ENCODE measurements around the gene CLEC9A. TPM values are rescaled to one million over a fixed set of nuclear protein-coding genes. Genes with fewer than 3 reads are reported as not detected.
A peak's percentile ranks its signal among the peaks of the same experiment; 100 is the strongest.

Gene CLEC9A
- polyA plus RNA-seq, 3 donors = 0.07 to 0.59 TPM; not detected in 1

DNA sequence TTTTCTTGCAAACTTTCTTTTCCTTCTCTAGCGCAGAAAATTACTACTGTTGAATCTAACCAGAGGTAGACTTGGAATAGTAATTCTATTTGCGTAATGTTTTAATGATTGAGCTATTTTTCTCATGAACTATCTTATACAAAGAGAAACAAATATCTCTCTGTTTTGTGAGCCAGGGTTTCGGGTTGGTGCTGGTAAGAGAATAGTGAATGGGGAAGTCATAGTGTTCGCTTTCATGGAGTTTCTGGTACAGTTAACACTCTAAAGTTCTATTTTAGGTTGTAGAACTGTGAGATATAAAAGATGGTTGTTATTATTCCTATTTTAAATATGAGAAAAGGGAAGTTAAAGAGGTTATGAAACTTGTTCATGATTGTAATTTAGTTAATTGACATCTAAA lies 38.2 kb upstream of the CLEC9A start:
- H3K4me3 ChIP-seq (replicated peaks in 1 of 3; ENCODE audit: low read depth in 2 of 3, low read length in 3 of 3) = peak overlapping the region in 1 of 3 experiments; percentile 28
- peak overlapping the region; percentile 25 for H3K4me2 ChIP-seq (replicated peaks; ENCODE audit: extremely low read depth, low read length, poor library complexity, severe bottlenecking)
- H3K27me3 ChIP-seq (ENCODE audit: control insufficient read depth in 2 of 2, insufficient read depth in 2 of 2, low read length in 2 of 2) = no peaks in the 10 kb centered on the region
- H3K79me2 ChIP-seq (ENCODE audit: insufficient read depth, low read length) = no peaks in the 10 kb centered on the region
- H4K20me1 ChIP-seq (ENCODE audit: insufficient read depth, low read length) = peaks cover 28% of the 10 kb centered on the region
- peak in 1 of 3 donors; percentile 30 for DNase-seq
- WGBS (ENCODE audit: insufficient coverage) = no CpG with 5 or more reads among the region's 4 CpGs
- no peaks in the 10 kb centered on the region for H3K9me3 ChIP-seq (replicated peaks in 1 of 2; ENCODE audit: control insufficient read depth in 1 of 2, insufficient read depth in 1 of 2, low read length in 2 of 2)
- Mint-ChIP-seq H3K27me3 (ENCODE audit: low read depth in 3 of 3) (no peaks in the 10 kb centered on the region), H3K9me3 (peaks cover 7 to 23% (median 15%) of the 10 kb centered on the region in 7 donors), H3K27ac (peak overlapping the region in 6 of 7 donors; percentile 34 to 86 (median 74)), H3K4me3 (peak overlapping the region; percentile 50 to 57), H3K36me3 (peaks cover 17 to 33% of the 10 kb centered on the region in 2 donors), H3K4me1 (peaks cover 31% of the 10 kb centered on the region)
- H3K27ac ChIP-seq (ENCODE audit: low read depth in 1 of 2, low read length in 2 of 2) = peak overlapping the region in 1 of 2 donors; percentile 27
- no peak overlapping the region for H3K9ac ChIP-seq (ENCODE audit: insufficient read depth, low read length, poor library complexity, severe bottlenecking)
- TF ChIP-seq, protein P1, sequence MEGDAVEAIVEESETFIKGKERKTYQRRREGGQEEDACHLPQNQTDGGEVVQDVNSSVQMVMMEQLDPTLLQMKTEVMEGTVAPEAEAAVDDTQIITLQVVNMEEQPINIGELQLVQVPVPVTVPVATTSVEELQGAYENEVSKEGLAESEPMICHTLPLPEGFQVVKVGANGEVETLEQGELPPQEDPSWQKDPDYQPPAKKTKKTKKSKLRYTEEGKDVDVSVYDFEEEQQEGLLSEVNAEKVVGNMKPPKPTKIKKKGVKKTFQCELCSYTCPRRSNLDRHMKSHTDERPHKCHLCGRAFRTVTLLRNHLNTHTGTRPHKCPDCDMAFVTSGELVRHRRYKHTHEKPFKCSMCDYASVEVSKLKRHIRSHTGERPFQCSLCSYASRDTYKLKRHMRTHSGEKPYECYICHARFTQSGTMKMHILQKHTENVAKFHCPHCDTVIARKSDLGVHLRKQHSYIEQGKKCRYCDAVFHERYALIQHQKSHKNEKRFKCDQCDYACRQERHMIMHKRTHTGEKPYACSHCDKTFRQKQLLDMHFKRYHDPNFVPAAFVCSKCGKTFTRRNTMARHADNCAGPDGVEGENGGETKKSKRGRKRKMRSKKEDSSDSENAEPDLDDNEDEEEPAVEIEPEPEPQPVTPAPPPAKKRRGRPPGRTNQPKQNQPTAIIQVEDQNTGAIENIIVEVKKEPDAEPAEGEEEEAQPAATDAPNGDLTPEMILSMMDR (IDR thresholded peaks at IDR 0.05) = no peak
- peaks cover 12 to 18% of the 10 kb centered on the region in 2 donors for H3K4me1 ChIP-seq (ENCODE audit: control insufficient read depth in 1 of 2, insufficient read depth in 2 of 2, low read length in 2 of 2)
- H3K36me3 ChIP-seq (replicated peaks in 1 of 2; ENCODE audit: control insufficient read depth in 1 of 2, insufficient read depth in 2 of 2, low read length in 2 of 2) = peaks cover 2 to 9% of the 10 kb centered on the region in 2 donors
- no peak overlapping the region for H2AFZ ChIP-seq (ENCODE audit: insufficient read depth, low read depth, low read length, poor library complexity, severe bottlenecking)
- intact Hi-C loops (cut with micrococcal nuclease) = no loop called here

- no peaks in the 10 kb centered on the region for H3K9me3 Mint-ChIP-seq
- DNase-seq = no peak
- TF ChIP-seq, protein P1 (IDR thresholded peaks at IDR 0.05) = no peak
- H3K27ac ChIP-seq (ENCODE audit: low read depth in 1 of 2, low read length in 2 of 2) = no peak within 1 kb of the TSS
- no peak within 1 kb of the TSS for H3K9ac ChIP-seq (ENCODE audit: insufficient read depth, low read length, poor library complexity, severe bottlenecking)
- no CpG with 5 or more reads among the region's 3 CpGs for WGBS (ENCODE audit: insufficient coverage)
- peaks cover 12 to 21% of the 10 kb centered on the region in 2 donors for H3K36me3 Mint-ChIP-seq
- no peak within 1 kb of the TSS for H3K4me3 ChIP-seq (replicated peaks in 1 of 3; ENCODE audit: low read depth in 2 of 3, low read length in 3 of 3)
- no peak within 1 kb of the TSS for H3K4me2 ChIP-seq (replicated peaks; ENCODE audit: extremely low read depth, low read length, poor library complexity, severe bottlenecking)
- no peak within 1 kb of the TSS for H2AFZ ChIP-seq (ENCODE audit: insufficient read depth, low read depth, low read length, poor library complexity, severe bottlenecking)
- H3K27ac Mint-ChIP-seq = peak within 1 kb of the TSS in 2 of 7 donors; percentile 30 to 37
- no peaks in the 10 kb centered on the region for H3K27me3 Mint-ChIP-seq (ENCODE audit: low read depth in 3 of 3)
- H3K36me3 ChIP-seq (replicated peaks in 1 of 2; ENCODE audit: control insufficient read depth in 1 of 2, insufficient read depth in 2 of 2, low read length in 2 of 2) = peaks cover 0 to 7% of the 10 kb centered on the region in 2 donors
- H4K20me1 ChIP-seq (ENCODE audit: insufficient read depth, low read length) = peaks cover 8% of the 10 kb centered on the region
- H3K4me3 Mint-ChIP-seq = no peak within 1 kb of the TSS
- peaks cover 10% of the 10 kb centered on the region for H3K4me1 Mint-ChIP-seq
- no peaks in the 10 kb centered on the region for H3K27me3 ChIP-seq (ENCODE audit: control insufficient read depth in 2 of 2, insufficient read depth in 2 of 2, low read length in 2 of 2)
- intact Hi-C loops (cut with micrococcal nuclease) = no loop called here
- H3K4me1 ChIP-seq (ENCODE audit: control insufficient read depth in 1 of 2, insufficient read depth in 2 of 2, low read length in 2 of 2) = peaks cover 0 to 6% of the 10 kb centered on the region in 2 donors
- no peaks in the 10 kb centered on the region for H3K9me3 ChIP-seq (replicated peaks in 1 of 2; ENCODE audit: control insufficient read depth in 1 of 2, insufficient read depth in 1 of 2, low read length in 2 of 2)
- no peaks in the 10 kb centered on the region for H3K79me2 ChIP-seq (ENCODE audit: insufficient read depth, low read length)
Observed at GRCh38 chr12:9999016-9999415, 31.5 kb upstream of the CLEC9A start, which contains the start of gene CLEC1B. TSS of gene CLEC1B (minus strand) at chr12:9999121. CDS start at chr12:9999100, 21 bp downstream.
